Epithelial cell of prostate (primary cell): ENCODE data around the gene ADAMTS18.

Experiments
- DNase-seq: peaks from one replicate; pipeline ENCODE4 v3.0.0-alpha.2; 2011; ENCODE audit warnings: low read depth, low spot score
- H3K27ac ChIP-seq: fragments of 450-650 bp; 2 replicates; pipeline ENCODE4 v1.5.1; 2017; ENCODE audit warnings: mild to moderate bottlenecking

The ADAMTS18 gene

GRCh38 chr16:77399066-77399465 lies 35.8 kb downstream of the ADAMTS18 start:
- no peak overlapping the region for H3K27ac ChIP-seq
- DNase-seq, result no peak

DNA sequence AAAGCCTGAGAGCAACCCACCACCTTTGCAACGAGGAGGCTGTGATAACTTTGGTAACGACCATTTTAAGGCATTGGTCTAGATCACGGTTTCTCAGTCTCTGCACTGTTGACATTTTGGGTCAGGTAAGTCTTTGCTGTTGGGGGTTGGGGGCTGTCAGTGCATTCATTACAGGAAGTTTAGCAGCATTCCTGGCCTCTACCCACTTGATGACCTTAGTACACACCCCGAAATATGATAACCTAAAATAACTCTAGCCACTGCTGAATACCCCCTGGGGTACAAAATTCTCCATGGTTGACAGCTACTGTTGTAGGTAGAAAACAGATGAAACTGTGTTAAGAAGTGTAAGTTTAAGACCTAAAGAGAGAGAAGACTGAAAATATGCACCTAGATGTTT lies 36.3 kb downstream of the ADAMTS18 start:
- DNase-seq, result no peak
- H3K27ac ChIP-seq, result no peak overlapping the region

DNA sequence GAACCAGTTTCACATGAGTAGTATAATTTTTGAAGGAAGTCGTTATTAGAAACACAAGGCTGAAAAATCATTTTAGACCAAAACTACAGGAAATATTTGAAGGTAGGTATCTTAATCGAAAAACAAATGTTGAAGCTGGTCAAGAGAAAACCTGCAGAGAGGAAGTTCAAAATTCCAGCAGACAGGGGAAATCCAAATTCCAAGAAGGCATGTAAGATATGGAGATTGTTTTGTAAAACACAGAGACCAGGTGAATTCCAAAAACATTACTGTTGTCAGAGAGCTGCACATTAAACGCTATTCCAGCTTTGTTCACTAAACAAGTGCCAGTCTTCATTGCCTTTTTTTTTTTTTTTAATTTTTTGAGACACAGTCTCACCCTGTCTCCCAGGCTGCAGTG lies 38.4 kb downstream of the ADAMTS18 start:
- no peak for DNase-seq
- no peak overlapping the region for H3K27ac ChIP-seq

DNA sequence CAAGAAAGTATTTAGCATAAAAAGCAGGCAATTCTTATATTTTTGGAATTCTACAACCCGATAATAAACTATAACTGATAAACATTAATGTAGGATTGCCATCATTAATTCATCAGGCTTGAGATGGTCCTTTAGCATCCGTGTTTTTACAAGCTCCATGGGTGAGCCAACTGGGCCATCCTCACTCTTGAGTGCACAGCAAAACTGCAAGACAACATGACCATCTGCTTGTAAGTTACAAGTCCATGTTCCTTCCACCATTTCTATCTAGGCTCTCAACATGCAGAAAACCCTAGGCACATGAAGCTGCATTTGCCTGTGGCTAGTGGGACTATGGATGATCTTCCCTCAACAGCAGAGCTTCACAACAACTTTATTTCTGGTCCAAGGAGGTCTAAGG lies 40.1 kb downstream of the ADAMTS18 start:
- DNase-seq, result no peak
- H3K27ac ChIP-seq, result no peak overlapping the region

DNA sequence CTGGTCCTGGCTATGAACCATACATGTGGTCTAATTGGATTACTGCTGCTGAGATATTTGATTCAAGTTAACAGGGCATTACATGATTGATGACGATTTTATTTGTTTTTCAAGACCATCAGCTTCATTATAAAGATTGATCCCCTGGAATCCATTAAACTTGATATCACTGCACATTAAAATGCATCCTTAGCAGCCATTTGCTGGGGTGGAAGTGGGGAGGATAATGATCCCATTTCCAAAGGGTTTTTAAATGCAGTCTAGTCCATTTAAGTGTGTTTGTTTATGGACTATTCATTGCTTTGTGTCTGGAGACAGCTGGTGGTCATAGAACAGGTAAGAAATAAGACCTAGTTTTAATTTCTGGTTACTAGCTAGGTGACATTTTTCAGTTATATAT lies 40.9 kb downstream of the ADAMTS18 start:
- H3K27ac ChIP-seq, result no peak overlapping the region
- DNase-seq, result no peak

- DNase-seq, result no peak
- no peak overlapping the region for H3K27ac ChIP-seq
These were observed 47.0 kb downstream of the ADAMTS18 start for GRCh38 chr16:77387815-77388209.

DNA sequence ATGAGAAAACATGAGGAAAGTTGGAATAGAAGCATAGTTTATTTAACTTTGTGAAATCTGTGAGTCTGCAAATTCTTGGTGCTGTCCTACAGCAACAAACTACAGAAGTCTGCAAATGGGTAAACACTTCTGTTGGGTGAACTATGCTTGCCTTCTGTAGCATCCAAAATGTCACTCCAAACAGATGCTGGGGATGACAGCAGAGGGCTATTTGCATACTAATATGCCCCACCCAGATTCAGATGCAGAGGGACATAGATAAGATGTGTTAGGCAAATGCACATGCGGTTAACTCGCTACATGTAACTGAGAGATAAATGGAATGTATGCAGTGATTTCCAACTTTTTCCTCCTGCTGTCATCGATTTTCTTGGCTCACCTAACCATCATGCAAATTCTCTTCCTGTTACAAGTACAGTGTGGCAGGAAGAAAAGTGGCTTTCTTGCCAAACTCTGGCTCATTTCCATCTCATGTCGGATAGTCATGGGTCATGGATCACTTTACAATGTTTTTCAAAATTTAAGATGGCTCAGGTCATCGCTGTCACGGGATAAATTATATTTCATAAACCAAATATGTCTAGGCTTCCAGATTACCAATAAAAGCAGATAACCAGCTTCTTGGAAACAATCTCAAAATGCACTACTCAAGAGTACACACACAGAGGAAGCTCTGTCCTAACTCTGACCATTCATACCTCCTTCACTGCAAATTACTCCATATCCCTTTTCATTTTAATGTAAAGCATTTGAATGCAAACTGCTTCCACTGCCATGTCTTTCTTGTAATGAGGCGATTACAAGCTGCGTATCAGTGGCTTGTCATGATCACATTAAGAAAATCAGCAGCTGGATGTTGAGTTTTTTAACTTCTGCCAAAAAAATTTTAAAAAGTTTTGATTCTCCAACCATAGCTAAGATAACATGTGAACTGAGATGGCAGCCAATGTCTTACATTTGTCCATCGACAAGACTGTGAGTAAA lies 47.7 kb downstream of the ADAMTS18 start:
- H3K27ac ChIP-seq, result no peak overlapping the region
- no peak for DNase-seq

DNA sequence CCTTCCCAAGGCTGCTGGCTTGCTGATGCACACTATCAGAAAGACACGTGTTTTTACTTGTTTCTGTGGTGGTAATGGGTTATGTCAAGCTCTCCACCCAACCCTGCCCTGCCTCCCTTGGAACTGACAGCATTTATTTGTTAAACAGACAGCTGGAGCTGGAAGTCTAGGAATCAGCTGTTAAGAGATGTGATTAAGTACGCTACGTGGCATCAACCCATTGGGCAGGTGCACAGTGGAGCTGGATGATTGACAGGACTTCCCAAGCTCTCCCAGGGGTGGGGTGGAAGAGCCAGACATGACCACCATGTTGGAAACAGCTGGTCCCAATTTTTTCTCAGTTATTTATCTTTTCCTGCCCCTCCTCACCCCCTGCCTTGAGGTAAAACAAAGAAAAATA lies 49.4 kb downstream of the ADAMTS18 start:
- DNase-seq, result no peak
- H3K27ac ChIP-seq, result no peak overlapping the region

- no peak for DNase-seq
- H3K27ac ChIP-seq, result no peak overlapping the region
These were observed 51.1 kb downstream of the ADAMTS18 start for GRCh38 chr16:77383606-77384187.

GRCh38 chr16:77376358-77376757 lies 58.5 kb downstream of the ADAMTS18 start:
- H3K27ac ChIP-seq, result no peak overlapping the region
- no peak for DNase-seq

- no peak overlapping the region for H3K27ac ChIP-seq
These were observed 59.4 kb downstream of the ADAMTS18 start for GRCh38 chr16:77375396-77375795.

DNA sequence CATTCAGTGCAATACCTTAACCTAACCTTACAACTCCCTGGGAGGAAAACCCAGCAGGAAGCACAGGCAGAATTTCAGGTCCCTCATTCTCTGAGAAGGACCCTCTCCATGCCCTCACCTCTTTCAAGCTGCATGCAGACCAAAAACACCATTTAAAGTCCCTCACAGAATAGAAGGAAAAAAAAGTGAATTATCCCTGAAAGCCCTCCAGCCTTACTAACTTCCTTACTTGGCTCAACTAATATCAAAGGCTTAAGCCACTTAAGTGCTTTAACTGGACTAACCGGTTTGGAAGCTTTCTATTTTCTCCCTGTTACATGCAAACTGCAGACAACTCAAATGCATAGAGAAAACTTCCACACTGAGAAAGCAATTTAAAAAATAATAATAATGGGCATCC lies 60.5 kb downstream of the ADAMTS18 start:
- peak; percentile 39 for DNase-seq
- no peak overlapping the region for H3K27ac ChIP-seq

More at GRCh38 chr16:77375396-77375795, 59.4 kb downstream of the ADAMTS18 start:
- no peak for DNase-seq

- no peak for DNase-seq
- H3K27ac ChIP-seq, result no peak overlapping the region
These were observed 61.1 kb downstream of the ADAMTS18 start for GRCh38 chr16:77373726-77374125.

GRCh38 chr16:77364770-77365169 lies 70.1 kb downstream of the ADAMTS18 start:
- no peak overlapping the region for H3K27ac ChIP-seq
- DNase-seq, result no peak

DNA sequence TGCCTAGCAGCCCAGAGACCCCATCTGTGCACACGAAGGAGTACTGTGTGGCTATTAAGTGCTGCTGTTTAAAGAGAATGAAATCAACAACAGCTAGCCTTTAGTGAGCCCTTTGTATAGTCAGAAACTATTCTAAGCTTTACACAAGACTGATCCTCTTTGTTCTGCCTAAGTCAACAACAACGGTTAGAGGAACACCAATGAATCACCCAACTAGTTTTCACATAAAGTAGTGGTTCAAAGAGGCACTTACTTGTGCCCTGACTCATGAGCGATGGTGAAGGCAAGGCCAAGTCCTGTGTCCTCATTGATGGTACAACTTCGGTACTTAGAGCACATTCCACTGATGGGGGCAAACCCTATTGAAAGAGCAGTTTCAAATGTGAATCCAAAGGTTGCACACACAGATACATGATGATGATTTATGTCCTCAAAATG lies 75.8 kb downstream of the ADAMTS18 start:
- peak; percentile 77 for DNase-seq
- H3K27ac ChIP-seq, result no peak overlapping the region

DNA sequence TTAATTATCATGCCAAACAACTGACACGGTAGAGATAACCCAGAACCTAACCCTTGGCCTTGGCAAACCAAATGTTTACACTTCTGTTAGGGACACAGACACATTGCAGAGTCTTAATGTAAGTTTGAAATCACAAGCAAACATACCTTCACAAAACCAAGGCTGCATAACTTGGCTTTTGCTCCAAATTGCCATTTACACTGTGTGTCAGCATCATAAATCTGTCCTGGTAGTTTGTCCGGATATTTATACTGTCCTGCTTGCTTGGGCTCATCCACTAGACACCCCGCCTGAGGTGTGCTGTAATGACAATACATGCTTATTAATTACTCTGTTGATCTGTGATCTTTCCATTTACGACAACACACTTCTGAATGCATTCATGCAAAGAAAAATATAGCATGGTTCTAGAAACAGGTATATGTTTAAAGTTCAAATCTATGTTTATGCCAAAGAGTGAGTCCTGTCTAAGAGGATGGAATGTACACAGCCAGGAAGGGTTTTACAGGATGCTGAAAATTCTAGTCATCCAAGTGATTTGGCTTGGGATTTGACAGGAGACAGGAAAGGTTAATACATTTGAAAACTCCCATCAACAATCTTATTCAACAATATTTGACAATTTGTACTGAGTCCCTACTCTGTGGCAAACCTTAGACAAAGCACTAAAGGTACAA lies 81.1 kb downstream of the ADAMTS18 start:
- H3K27ac ChIP-seq, result no peak overlapping the region
- DNase-seq, result no peak

DNA sequence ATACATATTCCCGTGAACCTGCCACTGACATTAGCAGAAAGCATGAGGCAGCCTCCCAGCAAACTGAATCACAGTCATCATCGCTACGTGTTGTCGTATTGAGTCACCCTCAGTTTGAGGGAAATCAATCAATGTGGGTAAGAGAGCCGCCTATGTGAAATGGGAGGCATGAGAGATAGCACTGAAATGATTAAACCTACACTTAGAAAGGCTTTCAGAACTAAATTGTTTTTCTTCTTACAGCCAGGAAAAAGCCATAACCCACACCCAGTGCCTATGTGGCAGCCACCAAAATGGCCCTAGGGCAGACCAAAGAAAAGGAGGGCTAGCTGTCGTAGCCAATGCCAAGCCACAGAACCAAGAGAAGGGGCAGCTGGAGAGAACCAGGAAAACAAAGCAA lies 90.5 kb downstream of the ADAMTS18 start:
- no peak for DNase-seq
- no peak overlapping the region for H3K27ac ChIP-seq

DNA sequence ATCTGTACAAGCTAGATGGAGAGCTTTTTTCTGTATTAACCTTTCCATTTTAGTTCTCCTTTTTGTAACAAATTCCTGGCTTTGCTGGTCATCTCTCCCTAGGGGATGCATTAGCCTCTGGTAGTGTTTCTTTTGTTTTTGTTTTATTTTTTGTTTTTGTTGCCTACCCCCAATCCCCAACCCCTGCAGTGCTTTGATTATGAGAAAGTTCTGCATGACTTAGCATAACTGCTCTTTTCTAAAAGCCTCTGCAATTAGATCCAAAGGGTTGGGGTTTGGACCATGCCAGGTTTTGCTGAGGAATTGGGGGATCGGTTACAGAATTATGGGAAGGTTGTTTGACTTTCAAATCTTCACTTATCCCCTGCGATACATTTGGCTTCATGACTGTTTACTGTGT lies 98.2 kb downstream of the ADAMTS18 start:
- no peak for DNase-seq
- H3K27ac ChIP-seq, result no peak overlapping the region

- H3K27ac ChIP-seq, result no peak overlapping the region
- no peak for DNase-seq
These were observed 99.1 kb downstream of the ADAMTS18 start for GRCh38 chr16:77335652-77336234.

DNA sequence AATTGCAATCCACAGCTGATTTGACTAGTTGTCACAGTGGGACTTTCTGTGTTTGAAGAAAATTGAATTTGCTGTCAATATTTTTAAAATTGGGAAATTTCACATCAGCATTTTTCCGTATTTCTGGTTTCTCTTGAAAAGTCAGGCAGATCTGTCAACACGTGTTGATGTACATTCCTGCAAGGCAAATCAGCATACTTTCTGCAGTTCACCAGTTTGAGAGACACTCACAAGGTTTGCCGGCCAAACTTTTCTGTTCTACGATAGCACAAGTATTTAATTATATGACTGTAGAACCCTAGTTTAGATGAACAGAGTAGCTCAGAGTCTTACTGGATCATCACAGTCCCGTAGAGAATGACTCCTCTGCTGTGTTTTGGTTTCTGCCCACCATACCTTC lies 102.0 kb downstream of the ADAMTS18 start:
- H3K27ac ChIP-seq, result no peak overlapping the region
- DNase-seq, result no peak
